K562 (cell line): ENCODE data around the gene DNMT3A. TPM values are rescaled to one million over a fixed set of nuclear protein-coding genes. Genes with fewer than 3 reads are reported as not detected.

Experiments
- CC2D1A ChIP-seq: fragments of 450-650 bp; IDR thresholded peaks from 2 replicates; pipeline ENCODE4 v1.6.1; 2017; ENCODE audit warnings: mild to moderate bottlenecking
- CREB1 ChIP-seq, 2 experiments: sonication (generic) in 1 of 2; formaldehyde crosslinking in 1 of 2; IDR thresholded peaks; 2 replicates each; pipeline versions ENCODE4 v1.6.1 to v1.8.0; 2012 to 2022; ENCODE audit warnings: inconsistent platforms in 1 of 2, mild to moderate bottlenecking in 1 of 2, missing genetic modification reagents in 1 of 2, moderate library complexity in 1 of 2
- CTCF ChIP-seq, 3 experiments: IDR thresholded peaks in 2 of 3; conservative IDR thresholded peaks in 1 of 3; 2 replicates each; pipeline ENCODE4 v1.5.1; 2011 to 2012; ENCODE audit warnings: low read length in 3 of 3, mild to moderate bottlenecking in 3 of 3, control low read depth in 2 of 3, improper control_type of control experiment in 1 of 3, inconsistent platforms in 1 of 3, low read depth in 1 of 3, mixed read lengths in 1 of 3, moderate library complexity in 1 of 3; ENCODE audit not compliant: insufficient read depth in 2 of 3
- CTCFL ChIP-seq: IDR thresholded peaks from 2 replicates; pipeline ENCODE4 v1.6.1; 2011; ENCODE audit warnings: borderline replicate concordance, low read depth, mild to moderate bottlenecking, moderate library complexity, low read length; ENCODE audit not compliant: insufficient read depth, poor library complexity, severe bottlenecking
- ZNF12 ChIP-seq: sonication (generic); formaldehyde crosslinking; IDR thresholded peaks from 2 replicates; pipeline ENCODE4 v1.4.0; 2020; ENCODE audit warnings: mild to moderate bottlenecking, missing genetic modification reagents
- polyA plus RNA-seq, 8 experiments: library from polyadenylated mRNA; depleted of rRNA in 4 of 8; stranded (reverse) in 5 of 8; unstranded in 3 of 8; fragments of >200 nt; fragmentation: Nextera tagmentation in 2 of 8; fragmentation: Illumina TruSeq in 1 of 8; extraction: Ambion mirVana in 2 of 8; extraction: Trizol in 1 of 8; gene quantifications; 2 replicates each; pipeline versions ENCODE4 v1.2.1 to v1.2.3, GENCODE V29; 2011 to 2014; ENCODE audit warnings: inconsistent platforms in 1 of 8, missing spikeins in 1 of 8
- total RNA-seq, 7 experiments: library from RNA; depleted of rRNA in 6 of 7; stranded (reverse); fragments of >200 nt in 6 of 7; fragmentation: Illumina TruSeq in 2 of 7; extraction: Trizol in 2 of 7; gene quantifications; 2 replicates each; pipeline versions ENCODE4 v1.2.1 to v1.2.3, GENCODE V29; 2011 to 2021; ENCODE audit warnings: low replicate concordance in 1 of 7
- TF ChIP-seq, protein P1 (sequence below): fragments of 250-450 bp; sonication (Bioruptor Pico); IDR thresholded peaks from 2 replicates; pipeline ENCODE4 v1.8.0; 2022; ENCODE audit warnings: inconsistent platforms

The DNMT3A gene
- total and polyA plus RNA-seq, 9 of the 15 experiments (the other 6 are each of a cell fraction or from before 2014, with no cell fraction given), result 3.0 to 16.0 (median 6.1) TPM

GRCh38 chr2:25227576-25227975, 114.1 kb downstream of the DNMT3A start (continued):
- TF ChIP-seq CTCFL (peak; percentile 41), CREB1 (IDR thresholded peaks at IDR 0.05) (peak; percentile 82), CREB1 (CRISPR knock-in tag; IDR thresholded peaks at IDR 0.05) (no peak), CC2D1A (no peak), CTCF (IDR thresholded peaks at IDR 0.05 in 2 of 3, conservative IDR thresholded peaks at IDR 0.05 in 1 of 3; ENCODE audit: insufficient read depth in 2 of 3, low read depth in 1 of 3, low read length in 3 of 3) (peak; percentile 22 to 35 (median 28); a peak in 2 of 6 replicates), ZNF12 (CRISPR knock-in tag) (no peak)
- TF ChIP-seq, protein P1, sequence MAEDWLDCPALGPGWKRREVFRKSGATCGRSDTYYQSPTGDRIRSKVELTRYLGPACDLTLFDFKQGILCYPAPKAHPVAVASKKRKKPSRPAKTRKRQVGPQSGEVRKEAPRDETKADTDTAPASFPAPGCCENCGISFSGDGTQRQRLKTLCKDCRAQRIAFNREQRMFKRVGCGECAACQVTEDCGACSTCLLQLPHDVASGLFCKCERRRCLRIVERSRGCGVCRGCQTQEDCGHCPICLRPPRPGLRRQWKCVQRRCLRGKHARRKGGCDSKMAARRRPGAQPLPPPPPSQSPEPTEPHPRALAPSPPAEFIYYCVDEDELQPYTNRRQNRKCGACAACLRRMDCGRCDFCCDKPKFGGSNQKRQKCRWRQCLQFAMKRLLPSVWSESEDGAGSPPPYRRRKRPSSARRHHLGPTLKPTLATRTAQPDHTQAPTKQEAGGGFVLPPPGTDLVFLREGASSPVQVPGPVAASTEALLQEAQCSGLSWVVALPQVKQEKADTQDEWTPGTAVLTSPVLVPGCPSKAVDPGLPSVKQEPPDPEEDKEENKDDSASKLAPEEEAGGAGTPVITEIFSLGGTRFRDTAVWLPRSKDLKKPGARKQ, result 0 out of 2 replicates have a peak, but pooled peaks have one; percentile 38
